Activated naive CD4-positive, alpha-beta T cell treated with anti-CD3 and anti-CD28 coated beads for 36 hours (primary cell): ENCODE measurements around the gene CCT7. TPM values are rescaled to one million over a fixed set of nuclear protein-coding genes. Genes with fewer than 3 reads are reported as not detected.
"Not testable (repeated sequence)": the region's sequence is repeated elsewhere in the genome, so short reads cannot be mapped to it uniquely, and the experiment has no call there.

Source experiments
- CTCF ChIA-PET: fragments of 350-600 bp; sonication (Branson Sonifier 250); formaldehyde crosslinking; loops from one replicate; lab custom pipeline; 2021; ENCODE audit warnings: antibody characterized with exemption; lab: Charles Lee
- DNase-seq: peaks from one replicate; pipeline ENCODE4 v3.0.0-alpha.2; 2020
- H3K27ac Mint-ChIP-seq: one replicate; pipeline ENCODE4 v1.8.0; 2021; ENCODE audit warnings: mild to moderate bottlenecking, mixed read lengths
- H3K27me3 Mint-ChIP-seq: one replicate; pipeline ENCODE4 v1.8.0; 2021; ENCODE audit warnings: low read depth, mixed read lengths
- H3K36me3 Mint-ChIP-seq: one replicate; pipeline ENCODE4 v1.8.0; 2021; ENCODE audit warnings: low read depth, mixed read lengths
- H3K4me1 Mint-ChIP-seq: one replicate; pipeline ENCODE4 v1.8.0; 2021; ENCODE audit warnings: low read depth, mixed read lengths
- H3K4me3 Mint-ChIP-seq: one replicate; pipeline ENCODE4 v1.8.0; 2021; ENCODE audit warnings: mild to moderate bottlenecking, moderate library complexity, mixed read lengths
- H3K9me3 Mint-ChIP-seq: one replicate; pipeline ENCODE4 v1.8.0; 2021; ENCODE audit warnings: mixed read lengths
- intact Hi-C: fragments of 100-400 bp; cut with micrococcal nuclease; formaldehyde crosslinking; loops from one replicate; pipeline ENCODE4 v1.15.1; 2023
- total RNA-seq, 2 experiments: library from RNA; stranded (reverse); gene quantifications; one replicate each; pipeline ENCODE4 v1.2.3, GENCODE V29; 2021

CCT7 gene
- total RNA-seq, 2 experiments from 2014 or later = 654 to 705 TPM

- H3K4me1 Mint-ChIP-seq = no peaks in the 10 kb centered on the region
- peak; percentile 17 for DNase-seq
- no peaks in the 10 kb centered on the region for H3K27me3 Mint-ChIP-seq
- H3K4me3 Mint-ChIP-seq = no peak overlapping the region
- intact Hi-C loops = no loop called here
- CTCF ChIA-PET = interaction anchor here (1.2 to 2.2 kb wide), 2 partner anchors 13 to 32 kb away, joined by 5 to 6 read pairs; no protein-coding TSS in a partner anchor
- peaks cover 6% of the 10 kb centered on the region for H3K36me3 Mint-ChIP-seq
- H3K9me3 Mint-ChIP-seq = no peaks in the 10 kb centered on the region
- H3K27ac Mint-ChIP-seq = no peak overlapping the region
Measured at GRCh38 chr2:73257425-73258125, 23.5 kb downstream of the CCT7 start.

DNA sequence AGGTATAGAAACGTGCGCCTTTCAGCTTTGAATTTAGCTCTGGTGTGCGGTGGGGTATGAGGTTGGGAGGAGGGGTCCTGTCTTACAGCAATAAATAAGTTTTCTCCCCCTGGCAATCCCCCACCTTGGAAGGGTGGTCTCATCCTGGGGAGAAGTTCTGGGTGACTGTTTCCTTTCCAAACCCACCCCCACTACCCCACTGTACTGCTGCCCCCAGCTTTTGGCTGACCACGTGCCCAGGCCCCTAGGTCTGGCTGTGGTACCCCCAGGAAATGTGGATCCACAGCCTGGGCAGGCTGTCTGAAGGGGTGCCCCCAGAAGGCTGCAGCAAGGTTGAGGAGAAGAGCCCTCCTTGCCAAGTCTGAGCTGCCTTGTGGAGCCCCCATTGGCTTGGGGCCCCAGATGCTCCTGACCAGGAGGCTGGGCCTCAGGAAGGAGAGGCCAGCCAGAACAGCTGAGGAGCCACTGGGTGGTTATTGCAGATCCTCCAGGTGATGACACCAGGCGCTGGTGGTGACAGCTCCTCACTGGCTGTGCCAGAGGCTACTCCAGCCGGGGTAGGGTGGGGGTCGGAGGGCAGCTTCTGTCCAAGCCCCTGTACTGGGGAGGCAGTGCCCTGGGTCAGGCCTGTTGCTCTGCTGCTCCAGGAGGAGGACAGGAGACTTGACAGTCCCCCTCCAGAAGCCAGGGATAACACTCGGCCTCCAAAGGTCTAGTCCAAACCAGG is 24.2 kb downstream of the CCT7 start:
- Mint-ChIP-seq H3K9me3 (no peaks in the 10 kb centered on the region), H3K27me3 (no peaks in the 10 kb centered on the region), H3K27ac (no peak overlapping the region), H3K4me1 (no peaks in the 10 kb centered on the region), H3K4me3 (no peak overlapping the region), H3K36me3 (peaks cover 8% of the 10 kb centered on the region)
- intact Hi-C loops = no loop called here
- no peak for DNase-seq
- CTCF ChIA-PET = interaction anchor here (2.2 kb wide), 1 partner anchor 32 kb away, joined by 6 read pairs; no protein-coding TSS in a partner anchor

DNA sequence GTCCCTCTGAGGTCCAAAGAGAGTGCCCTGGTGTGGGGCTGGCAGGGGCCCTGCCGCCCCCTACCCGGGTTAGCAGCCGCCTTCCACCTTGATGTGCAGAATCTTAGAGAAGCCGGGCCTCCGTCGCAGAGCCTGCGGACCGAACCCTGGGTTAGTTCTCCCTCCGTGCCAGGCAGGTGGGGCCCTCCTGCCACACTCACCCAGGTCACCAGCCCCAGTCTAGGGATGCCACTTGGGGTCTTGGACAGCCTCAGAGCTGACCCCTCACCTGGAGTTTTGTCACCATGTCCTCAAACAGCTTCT is 24.8 kb downstream of the CCT7 start:
- Mint-ChIP-seq H3K4me1 (no peaks in the 10 kb centered on the region), H3K27me3 (no peaks in the 10 kb centered on the region), H3K27ac (no peak overlapping the region), H3K4me3 (no peak overlapping the region), H3K9me3 (no peaks in the 10 kb centered on the region), H3K36me3 (peaks cover 11% of the 10 kb centered on the region)
- intact Hi-C loops = no loop called here
- CTCF ChIA-PET = interaction anchor here (2.2 kb wide), 1 partner anchor 31 kb away, joined by 6 read pairs; no protein-coding TSS in a partner anchor
- DNase-seq = no peak

DNA sequence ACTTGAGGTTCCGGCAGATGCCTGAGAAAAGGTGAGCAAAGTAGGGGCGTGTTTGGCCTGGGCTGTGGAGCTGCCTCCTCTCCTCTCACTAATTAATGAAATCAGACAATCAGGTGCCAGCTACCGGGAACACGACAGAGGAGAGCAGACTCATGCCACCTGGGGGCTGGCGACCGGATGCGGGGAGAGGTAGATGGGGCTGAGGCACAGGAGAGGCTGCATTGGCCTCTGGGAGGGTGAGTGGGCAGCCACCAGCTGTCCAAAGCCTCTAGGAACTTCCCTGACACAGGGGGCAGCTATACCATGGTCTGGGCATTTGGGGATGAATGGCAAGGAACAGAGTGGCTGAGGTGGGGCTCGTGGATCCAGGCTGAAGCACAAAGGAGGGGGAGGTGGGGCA is 25.2 kb downstream of the CCT7 start:
- Mint-ChIP-seq H3K27me3 (no peaks in the 10 kb centered on the region), H3K9me3 (no peaks in the 10 kb centered on the region), H3K27ac (no peak overlapping the region), H3K4me1 (no peaks in the 10 kb centered on the region), H3K4me3 (no peak overlapping the region), H3K36me3 (peaks cover 15% of the 10 kb centered on the region)
- intact Hi-C loops = no loop called here
- DNase-seq = no peak
- CTCF ChIA-PET = interaction anchor here (2.2 kb wide), 1 partner anchor 31 kb away, joined by 6 read pairs; no protein-coding TSS in a partner anchor

- CTCF ChIA-PET = no interaction called here
Measured at GRCh38 chr2:73259704-73260337, 25.7 kb downstream of the CCT7 start.

DNA sequence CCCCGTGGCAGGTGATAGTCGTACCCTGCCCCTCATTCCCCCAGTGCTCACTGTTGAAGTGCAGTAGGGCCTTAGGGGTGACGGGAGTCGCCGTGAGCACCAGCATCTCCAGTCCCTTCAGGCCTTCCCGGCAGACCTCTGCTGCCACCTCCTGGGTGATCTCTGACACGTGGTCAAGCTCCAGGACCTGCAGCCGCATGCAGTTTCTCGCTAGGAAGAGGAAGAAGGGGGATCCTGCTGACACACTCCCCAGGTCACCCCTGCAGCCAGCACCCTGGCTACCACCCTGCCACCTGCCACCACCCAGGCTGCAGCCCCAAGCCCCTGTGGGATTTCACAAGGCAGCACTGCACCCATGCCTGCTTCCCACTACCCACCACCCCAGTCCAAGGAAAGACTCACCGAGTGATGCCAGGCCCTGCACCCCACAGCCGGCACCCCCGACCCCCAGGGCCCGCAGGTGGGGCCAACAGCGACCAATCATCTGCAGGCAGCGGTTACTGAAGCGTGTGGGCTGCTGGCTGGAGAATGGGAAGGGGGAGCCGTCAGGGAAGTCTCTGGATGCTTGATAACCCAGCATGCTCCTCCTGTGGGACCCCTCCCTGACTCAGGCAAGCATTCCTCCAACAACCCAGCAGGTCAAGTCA is 26.4 kb downstream of the CCT7 start:
- no peaks in the 10 kb centered on the region for H3K27me3 Mint-ChIP-seq
- DNase-seq = peak; percentile 25
- peaks cover 15% of the 10 kb centered on the region for H3K36me3 Mint-ChIP-seq
- H3K9me3 Mint-ChIP-seq = no peaks in the 10 kb centered on the region
- intact Hi-C loops = no loop called here
- H3K4me3 Mint-ChIP-seq = no peak overlapping the region
- H3K4me1 Mint-ChIP-seq = no peaks in the 10 kb centered on the region
- CTCF ChIA-PET = no interaction called here
- H3K27ac Mint-ChIP-seq = no peak overlapping the region

More at GRCh38 chr2:73259704-73260337, 25.7 kb downstream of the CCT7 start:
- H3K4me3 Mint-ChIP-seq = no peak overlapping the region
- no peaks in the 10 kb centered on the region for H3K27me3 Mint-ChIP-seq
- peaks cover 15% of the 10 kb centered on the region for H3K36me3 Mint-ChIP-seq
- DNase-seq = no peak
- no peaks in the 10 kb centered on the region for H3K9me3 Mint-ChIP-seq
- intact Hi-C loops = no loop called here
- no peak overlapping the region for H3K27ac Mint-ChIP-seq
- no peaks in the 10 kb centered on the region for H3K4me1 Mint-ChIP-seq

DNA sequence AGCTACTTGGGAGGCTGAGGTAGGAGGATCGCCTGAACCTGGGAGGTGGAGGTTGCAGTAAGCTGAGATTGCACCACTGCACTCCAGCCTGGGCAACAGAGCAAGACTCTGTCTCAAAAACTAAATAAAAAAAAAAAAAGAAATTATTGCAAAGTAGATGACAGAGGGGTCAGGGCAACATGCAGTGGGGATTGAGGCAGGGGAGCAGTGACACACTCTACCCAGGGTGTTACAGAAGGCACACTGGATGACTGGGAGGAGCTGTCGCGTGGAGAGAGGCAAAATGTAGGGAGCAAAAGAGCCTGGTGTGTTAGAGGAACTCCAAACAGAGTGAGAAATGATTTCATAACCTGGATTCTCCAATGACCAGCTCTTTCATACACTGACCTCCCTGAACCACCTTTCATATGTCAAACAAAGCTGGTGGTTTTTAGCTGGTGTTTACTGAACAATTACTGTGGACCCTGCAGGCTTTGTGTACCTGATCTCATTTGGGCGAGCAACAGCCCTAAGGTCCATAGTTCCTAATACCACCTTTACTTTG is 28.1 kb downstream of the CCT7 start:
- CTCF ChIA-PET = interaction anchor here (0.7 to 0.8 kb wide), 2 partner anchors 22 to 297 kb away, joined by 3 to 4 read pairs; partner anchors contain the start of gene FBXO41
- no peak overlapping the region for H3K27ac Mint-ChIP-seq

DNA sequence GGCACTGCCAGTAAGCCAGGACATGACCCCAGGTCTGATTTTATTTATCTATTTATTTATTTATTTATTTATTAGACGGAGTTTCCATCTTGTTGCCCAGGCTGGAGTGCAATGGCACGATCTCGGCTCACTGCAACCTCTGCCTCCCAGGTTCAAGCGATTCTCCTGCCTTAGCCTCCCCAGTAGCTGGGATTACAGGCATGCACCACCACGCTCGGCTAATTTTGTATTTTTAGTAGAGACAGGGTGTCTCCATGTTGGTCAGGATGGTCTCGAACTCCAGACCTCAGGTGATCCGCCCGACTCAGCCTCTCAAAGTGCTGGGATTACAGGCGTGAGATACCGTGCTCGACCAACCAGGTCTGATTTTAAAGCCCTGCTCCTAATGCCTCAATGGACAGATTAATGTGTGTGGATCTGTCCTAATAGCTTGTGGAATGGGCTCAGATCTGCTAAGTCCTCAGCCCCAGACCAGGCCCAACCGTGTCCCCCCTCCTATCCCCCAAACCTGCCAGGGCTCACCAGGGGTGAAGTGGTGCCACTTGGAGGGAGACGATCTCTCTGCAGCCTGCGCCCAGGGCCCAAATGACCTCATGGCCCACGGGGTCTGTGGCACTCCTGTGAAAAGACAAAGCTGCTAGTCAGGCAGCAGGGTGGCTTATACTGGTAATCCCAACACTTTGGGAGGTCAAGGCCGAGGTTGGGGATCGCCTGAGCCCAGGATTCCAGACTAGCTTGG is 28.8 kb downstream of the CCT7 start:
- H3K36me3 Mint-ChIP-seq = peaks cover 18% of the 10 kb centered on the region
- H3K9me3 Mint-ChIP-seq, intact Hi-C loops, H3K27ac Mint-ChIP-seq, H3K4me3 Mint-ChIP-seq, H3K4me1 Mint-ChIP-seq, DNase-seq, H3K27me3 Mint-ChIP-seq: not testable (repeated sequence)
- CTCF ChIA-PET = interaction anchor here (0.7 to 0.8 kb wide), 2 partner anchors 22 to 122 kb away, joined by 3 read pairs; partner anchors contain the start of gene FBXO41

More for the DNA sequence above, 28.1 kb downstream of the CCT7 start:
- no peak for DNase-seq
- H3K4me1 Mint-ChIP-seq = peaks cover 4% of the 10 kb centered on the region
- no peak overlapping the region for H3K4me3 Mint-ChIP-seq
- H3K36me3 Mint-ChIP-seq = peaks cover 18% of the 10 kb centered on the region
- H3K9me3 Mint-ChIP-seq = no peaks in the 10 kb centered on the region
- intact Hi-C loops = no loop called here
- H3K27me3 Mint-ChIP-seq = no peaks in the 10 kb centered on the region

- intact Hi-C loops = no loop called here
- Mint-ChIP-seq H3K4me3 (no peak overlapping the region), H3K27me3 (no peaks in the 10 kb centered on the region), H3K4me1 (peaks cover 13% of the 10 kb centered on the region), H3K36me3 (peaks cover 22% of the 10 kb centered on the region), H3K9me3 (no peaks in the 10 kb centered on the region), H3K27ac (peak overlapping the region; percentile 21)
- CTCF ChIA-PET = interaction anchor here (0.7 kb wide), 1 partner anchor 121 kb away, joined by 3 read pairs; no protein-coding TSS in a partner anchor
- no peak for DNase-seq
Measured at GRCh38 chr2:73263540-73264331, 29.6 kb downstream of the CCT7 start.

- intact Hi-C loops = no loop called here
- Mint-ChIP-seq H3K27me3 (no peaks in the 10 kb centered on the region), H3K4me1 (peaks cover 13% of the 10 kb centered on the region)
Measured at GRCh38 chr2:73264332-73264606, 30.2 kb downstream of the CCT7 start.

GRCh38 chr2:73264783-73265182 is 30.7 kb downstream of the CCT7 start:
- peaks cover 13% of the 10 kb centered on the region for H3K4me1 Mint-ChIP-seq
- H3K27me3 Mint-ChIP-seq = no peaks in the 10 kb centered on the region
- no peak for DNase-seq
- H3K4me3 Mint-ChIP-seq = no peak overlapping the region
- H3K9me3 Mint-ChIP-seq = no peaks in the 10 kb centered on the region
- CTCF ChIA-PET = no interaction called here
- H3K27ac Mint-ChIP-seq = no peak overlapping the region
- H3K36me3 Mint-ChIP-seq = peaks cover 18% of the 10 kb centered on the region
- intact Hi-C loops = no loop called here

More at GRCh38 chr2:73264332-73264606, 30.2 kb downstream of the CCT7 start:
- no peaks in the 10 kb centered on the region for H3K9me3 Mint-ChIP-seq
- CTCF ChIA-PET = no interaction called here
- H3K4me3 Mint-ChIP-seq = no peak overlapping the region
- no peak overlapping the region for H3K27ac Mint-ChIP-seq
- no peak for DNase-seq
- H3K36me3 Mint-ChIP-seq = peaks cover 22% of the 10 kb centered on the region
